PFSK-1 (cell line): ENCODE results near the gene DNAJC18.

Experiments
- FOXP2 ChIP-seq: optimal IDR thresholded peaks from 2 replicates; pipeline ENCODE3; 2011; ENCODE audit warnings: borderline replicate concordance, control low read depth, inconsistent platforms; ENCODE audit not compliant: insufficient read depth; ENCODE audit errors: extremely low read length, extremely low read depth
- POLR2AphosphoS5 ChIP-seq: IDR thresholded peaks from 2 replicates; pipeline ENCODE4 v1.6.1; 2012; ENCODE audit warnings: low read depth, mild to moderate bottlenecking, control low read depth, low read length, moderate library complexity
- REST ChIP-seq, 2 experiments: IDR thresholded peaks; 2 replicates each; pipeline versions ENCODE4 v1.6.1 to v1.8.0; 2011 to 2012; ENCODE audit warnings: low read depth in 2 of 2, low read length in 2 of 2, control low read depth in 1 of 2, inconsistent platforms in 1 of 2, mild to moderate bottlenecking in 1 of 2, moderate library complexity in 1 of 2; ENCODE audit not compliant: insufficient read depth in 1 of 2
- SIN3A ChIP-seq: IDR thresholded peaks from 2 replicates; pipeline ENCODE4 v1.6.1; 2012; ENCODE audit warnings: mild to moderate bottlenecking, low read length, moderate library complexity, borderline replicate concordance; ENCODE audit not compliant: insufficient read depth
- TAF1 ChIP-seq: IDR thresholded peaks from 2 replicates; pipeline ENCODE4 v1.6.1; 2012; ENCODE audit warnings: low read length, control low read depth, borderline replicate concordance; ENCODE audit not compliant: insufficient read depth

The DNAJC18 gene

DNA sequence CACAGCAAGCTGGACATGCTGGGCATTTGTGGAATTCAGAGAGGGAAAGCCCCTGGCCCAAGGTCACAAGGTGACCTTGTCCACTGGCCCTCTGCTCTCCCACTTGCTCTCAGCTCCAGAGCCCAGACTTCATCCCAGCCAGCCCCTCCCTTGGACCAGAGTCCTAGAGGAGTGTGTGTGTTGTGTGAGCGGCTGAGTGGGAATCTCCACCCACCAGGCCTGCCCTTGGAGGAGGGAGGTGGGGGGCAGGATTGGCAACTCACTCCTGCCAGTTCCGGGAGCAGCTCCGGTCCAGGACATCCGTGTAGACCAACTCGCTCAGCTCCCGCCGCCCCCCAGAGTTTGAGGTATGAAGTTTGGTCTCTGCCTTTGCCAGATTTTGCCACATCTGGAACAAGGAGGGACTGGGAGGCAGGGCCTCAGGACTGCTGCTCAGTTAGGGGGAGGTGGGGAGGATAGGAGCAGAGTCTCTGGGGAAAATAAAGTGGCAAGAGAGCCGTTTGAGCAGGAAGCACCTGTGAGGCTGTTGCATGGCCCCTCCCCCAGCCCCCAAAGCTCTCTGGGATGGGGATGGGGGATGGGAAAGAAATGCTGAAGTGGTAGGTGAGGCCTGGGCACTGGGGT lies 51.0 kb downstream of the DNAJC18 start:
- TF ChIP-seq REST (IDR thresholded peaks at IDR 0.05; ENCODE audit: insufficient read depth in 1 of 2, low read depth in 2 of 2, low read length in 2 of 2) = no peak
- no peak for TF ChIP-seq SIN3A
- TF ChIP-seq POLR2AphosphoS5 = no peak
- TF ChIP-seq TAF1 = no peak
- no peak for TF ChIP-seq FOXP2

- TF ChIP-seq SIN3A (no peak), FOXP2 (no peak), POLR2AphosphoS5 (no peak), TAF1 (no peak), REST (IDR thresholded peaks at IDR 0.05; ENCODE audit: insufficient read depth in 1 of 2, low read depth in 2 of 2, low read length in 2 of 2) (no peak)
These were observed 51.6 kb downstream of the DNAJC18 start for GRCh38 chr5:139387611-139388197.

DNA sequence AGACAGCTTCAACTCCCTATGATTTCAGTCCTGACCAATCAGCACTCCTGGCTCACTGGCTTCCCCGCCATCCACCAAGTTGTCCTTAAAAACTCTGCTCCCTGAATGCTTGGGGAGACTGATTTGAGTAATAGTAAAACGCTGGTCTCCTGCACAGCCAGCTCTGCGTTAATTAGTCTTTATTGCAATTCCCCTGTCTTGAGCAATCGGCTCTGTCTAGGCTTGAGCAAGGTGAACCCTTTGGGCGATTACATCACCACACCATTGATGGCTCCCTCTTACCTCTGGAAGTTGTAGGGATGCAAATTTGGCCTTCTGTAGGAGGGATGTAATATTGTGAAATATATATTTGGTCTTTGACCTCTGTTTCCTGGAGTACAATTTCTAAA lies 53.3 kb downstream of the DNAJC18 start:
- TF ChIP-seq FOXP2 (no peak), SIN3A (no peak), POLR2AphosphoS5 (no peak), TAF1 (no peak), REST (IDR thresholded peaks at IDR 0.05; ENCODE audit: insufficient read depth in 1 of 2, low read depth in 2 of 2, low read length in 2 of 2) (no peak)

DNA sequence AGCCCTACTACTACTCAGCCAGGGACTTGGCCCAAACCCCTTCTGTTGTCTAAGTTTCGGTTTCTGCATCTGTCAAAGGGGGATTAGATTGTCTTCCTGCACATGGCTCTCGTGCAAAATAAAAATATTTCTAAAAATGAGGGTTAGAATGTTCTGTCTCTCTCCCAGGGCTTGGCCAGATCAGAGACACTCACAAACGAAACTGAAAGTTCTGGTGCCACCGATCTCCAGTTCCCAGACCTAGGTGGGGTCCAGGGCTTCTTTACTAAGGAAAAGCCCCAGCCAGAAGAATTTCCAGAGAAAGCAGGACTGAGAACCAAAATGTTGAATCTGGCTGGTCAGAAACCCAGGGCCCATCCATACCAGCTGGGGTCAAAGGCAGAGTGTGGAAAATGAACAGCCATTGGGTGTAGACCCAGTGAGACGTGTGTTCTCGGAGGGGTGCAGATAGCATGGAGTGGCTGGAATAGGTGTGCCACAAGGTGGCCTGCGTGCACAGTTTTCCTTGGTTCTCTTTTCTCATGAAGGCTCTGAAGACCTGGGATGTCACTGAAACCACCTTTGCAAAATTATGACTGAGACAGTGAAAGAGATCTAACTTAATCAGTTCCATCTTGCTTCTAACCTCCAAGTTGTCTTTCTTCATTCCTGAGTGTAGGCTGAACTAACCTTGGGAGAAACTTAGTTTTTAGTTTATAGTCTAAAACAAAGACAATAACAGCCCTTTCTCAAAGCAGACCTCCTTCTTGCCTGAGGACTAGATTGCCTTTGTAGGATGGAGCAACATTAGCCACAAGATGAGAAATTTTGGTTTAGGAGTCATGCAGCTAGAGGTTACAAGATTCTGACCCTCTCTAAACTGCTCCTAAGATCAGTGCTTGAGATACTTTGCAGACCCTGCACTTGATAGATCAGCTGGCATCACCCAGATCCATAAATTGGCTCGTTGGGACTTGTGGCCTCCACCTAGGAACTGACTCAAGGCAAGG lies 54.0 kb downstream of the DNAJC18 start:
- TF ChIP-seq SIN3A = no peak
- TF ChIP-seq TAF1 = no peak
- TF ChIP-seq POLR2AphosphoS5 = no peak
- TF ChIP-seq REST (IDR thresholded peaks at IDR 0.05; ENCODE audit: insufficient read depth in 1 of 2, low read depth in 2 of 2, low read length in 2 of 2) = no peak
- no peak for TF ChIP-seq FOXP2
